ENCODE results near the gene COQ6.
"Not testable (repeated sequence)": the region's sequence is repeated elsewhere in the genome, so short reads cannot be mapped to it uniquely, and the experiment has no call there.

COQ6 gene

GRCh38 chr14:73997944-73998447 is 47.9 kb downstream of the COQ6 start:
- Histone ChIP-seq H3K27ac (no peak overlapping the region), H2AFZ (no peak overlapping the region), H3K9me3 (ENCODE audit: control insufficient read depth, low read length) (no peaks in the 10 kb centered on the region), H3K4me3 (ENCODE audit: low read depth, low read length) (no peak overlapping the region), H3K4me1 (peaks cover 7% of the 10 kb centered on the region), H3K79me2 (no peaks in the 10 kb centered on the region), H3K36me3 (ENCODE audit: control insufficient read depth, insufficient read depth, low read length) (no peaks in the 10 kb centered on the region), H3K27me3 (ENCODE audit: control insufficient read depth, insufficient read depth, low read length) (no peaks in the 10 kb centered on the region), H3K4me2 (ENCODE audit: low read length) (no peak overlapping the region), H3K9ac (no peak overlapping the region)
- no peak for TF ChIP-seq CTCF (IDR thresholded peaks at IDR 0.05)

- Histone ChIP-seq H3K27me3 (ENCODE audit: control insufficient read depth, insufficient read depth, low read length) (no peaks in the 10 kb centered on the region), H3K27ac (no peak overlapping the region), H3K4me1 (peaks cover 7% of the 10 kb centered on the region), H3K4me3 (ENCODE audit: low read depth, low read length) (no peak overlapping the region), H3K9ac (no peak overlapping the region), H3K9me3 (ENCODE audit: control insufficient read depth, low read length) (no peaks in the 10 kb centered on the region), H3K79me2 (no peaks in the 10 kb centered on the region), H3K36me3 (ENCODE audit: control insufficient read depth, insufficient read depth, low read length) (no peaks in the 10 kb centered on the region), H2AFZ (no peak overlapping the region), H3K4me2 (ENCODE audit: low read length) (no peak overlapping the region)
- TF ChIP-seq CTCF (IDR thresholded peaks at IDR 0.05), result no peak
Measured at GRCh38 chr14:73998726-73999125, 48.6 kb downstream of the COQ6 start.

- not testable (repeated sequence) for H3K9ac ChIP-seq; H3K4me3 ChIP-seq (ENCODE audit: low read depth, low read length); H3K4me1 ChIP-seq; H3K9me3 ChIP-seq (ENCODE audit: control insufficient read depth, low read length); H3K36me3 ChIP-seq (ENCODE audit: control insufficient read depth, insufficient read depth, low read length); H3K79me2 ChIP-seq; H3K4me2 ChIP-seq (ENCODE audit: low read length); H3K27ac ChIP-seq; H3K27me3 ChIP-seq (ENCODE audit: control insufficient read depth, insufficient read depth, low read length); H2AFZ ChIP-seq
Measured at GRCh38 chr14:74005664-74006063, 55.6 kb downstream of the COQ6 start.

GRCh38 chr14:74008843-74009499 is 58.9 kb downstream of the COQ6 start:
- H3K27ac ChIP-seq, result no peak overlapping the region
- no peaks in the 10 kb centered on the region for H3K4me1 ChIP-seq
- no peaks in the 10 kb centered on the region for H3K79me2 ChIP-seq
- H3K4me2 ChIP-seq (ENCODE audit: low read length), result no peak overlapping the region
- H3K27me3 ChIP-seq (ENCODE audit: control insufficient read depth, insufficient read depth, low read length), result no peaks in the 10 kb centered on the region
- H3K36me3 ChIP-seq (ENCODE audit: control insufficient read depth, insufficient read depth, low read length), result no peaks in the 10 kb centered on the region
- no peak for TF ChIP-seq CTCF (IDR thresholded peaks at IDR 0.05)
- H3K9me3 ChIP-seq (ENCODE audit: control insufficient read depth, low read length), result no peaks in the 10 kb centered on the region
- H3K4me3 ChIP-seq (ENCODE audit: low read depth, low read length), result no peak overlapping the region
- no peak overlapping the region for H3K9ac ChIP-seq
- no peak overlapping the region for H2AFZ ChIP-seq
